HG03565 (cell line): ENCODE data around the gene DOCK1.

Source experiments
- ATAC-seq: cut with Tn5 transposase; IDR thresholded peaks from one replicate; pipeline ENCODE4 v1.9.1; 2021; ENCODE audit warnings: mild to moderate bottlenecking, moderate library complexity; ENCODE audit not compliant: unreplicated experiment

Gene DOCK1

DNA sequence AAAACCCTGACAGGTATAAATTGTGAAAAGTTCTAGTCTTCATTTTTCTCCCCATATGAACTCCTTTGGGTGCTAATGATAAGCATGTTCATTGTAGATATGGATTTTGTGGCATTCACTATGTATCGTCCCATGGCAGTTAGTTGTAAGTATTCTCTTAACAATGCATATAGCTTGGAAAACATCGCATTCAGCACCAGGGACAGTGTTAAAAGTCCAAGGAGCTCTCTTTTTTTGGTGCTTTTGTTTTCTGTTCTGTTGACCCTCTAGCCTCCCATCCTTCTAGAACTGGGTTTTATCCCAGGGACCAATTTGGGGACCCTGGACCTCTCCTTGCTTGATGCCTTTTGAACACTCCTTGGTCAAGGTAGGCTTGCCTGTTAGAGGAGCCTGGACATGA lies 253.4 kb downstream of the DOCK1 start:
- no peak for ATAC-seq

DNA sequence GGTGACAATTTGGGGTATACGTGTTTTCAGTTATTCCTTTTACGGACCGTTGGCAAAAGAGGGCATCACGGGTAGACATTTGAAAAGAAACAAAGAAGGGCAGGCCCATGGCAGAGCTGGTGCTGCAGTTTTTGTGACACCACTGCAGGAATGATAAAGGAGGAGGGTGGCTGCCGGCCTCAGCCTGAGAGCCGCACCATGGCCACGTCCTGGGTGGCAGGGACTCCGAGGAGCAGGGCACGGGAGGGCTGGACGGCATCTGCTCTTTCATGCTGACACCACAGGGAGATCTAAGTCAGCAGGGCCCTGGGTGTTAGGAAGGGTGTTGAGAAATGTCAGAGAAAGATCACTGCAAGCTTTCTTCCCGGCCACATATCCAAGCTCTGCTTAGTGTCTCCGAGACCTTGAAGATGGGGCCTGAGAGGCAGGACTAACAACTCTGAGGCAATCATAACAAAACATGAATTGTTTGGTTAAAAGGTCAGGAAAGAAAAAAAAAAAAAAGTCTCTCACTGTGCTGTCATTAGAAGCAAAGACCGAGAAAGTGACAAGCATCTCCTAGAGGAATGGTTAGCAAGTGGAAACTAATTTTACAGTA lies 254.5 kb downstream of the DOCK1 start:
- ATAC-seq = no peak

DNA sequence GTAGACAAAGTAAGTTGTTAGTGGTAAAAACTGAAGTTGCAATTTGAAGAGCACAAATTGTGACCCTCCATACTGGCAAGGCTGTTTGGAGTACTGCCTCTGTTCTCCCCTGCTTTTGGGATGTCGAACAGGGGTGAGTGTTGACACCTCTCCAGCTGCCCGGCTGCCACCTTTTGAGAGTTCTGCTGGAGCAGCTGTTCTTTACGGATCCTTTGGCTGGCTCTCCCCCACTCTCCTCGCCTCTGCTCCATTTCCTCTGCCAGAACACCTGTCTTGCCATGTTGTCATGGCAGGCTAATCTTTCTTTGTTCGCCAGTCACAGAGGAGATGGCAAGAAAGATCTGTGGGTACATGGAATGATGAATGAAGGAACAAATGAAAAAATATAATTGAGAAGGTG lies 256.3 kb downstream of the DOCK1 start:
- no peak for ATAC-seq

DNA sequence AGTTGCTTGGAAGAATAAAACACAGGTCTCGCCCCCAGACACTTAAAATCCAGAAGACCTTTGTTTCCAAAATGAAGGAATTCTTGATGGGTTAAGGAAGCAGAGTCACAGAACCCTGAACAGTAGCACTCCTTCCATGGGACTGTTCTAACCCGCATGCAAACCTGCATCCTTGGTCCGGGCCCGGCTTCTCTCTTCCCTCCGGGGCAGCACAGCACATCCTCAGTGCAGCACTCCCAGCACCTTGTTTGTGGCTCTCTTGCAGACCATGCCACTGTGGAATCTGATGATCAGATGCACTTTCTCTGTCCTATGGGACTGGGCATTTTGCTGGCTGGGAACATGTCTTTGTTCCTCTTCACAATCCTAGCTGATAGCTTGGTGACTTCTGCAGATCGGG lies 257.6 kb downstream of the DOCK1 start:
- ATAC-seq = no peak

DNA sequence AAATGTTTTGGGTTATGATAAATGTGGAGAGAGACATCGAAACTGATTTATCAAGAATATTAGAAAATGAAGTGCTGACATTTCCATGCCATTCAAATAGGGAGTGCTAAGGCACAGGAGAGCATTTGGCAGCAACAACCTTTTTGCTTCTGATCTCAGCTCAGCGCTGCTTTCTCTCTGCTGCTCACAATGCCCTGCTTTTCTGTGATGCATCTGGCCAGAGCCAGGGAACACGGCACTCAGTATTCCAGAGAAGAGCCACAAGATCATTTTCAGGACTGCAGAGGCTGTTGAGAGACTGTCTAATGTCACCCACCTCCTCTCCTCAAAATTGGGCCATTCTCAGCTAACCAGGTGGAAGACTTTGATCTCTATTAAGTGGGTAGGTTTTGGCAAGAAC lies 263.0 kb downstream of the DOCK1 start:
- ATAC-seq = no peak

DNA sequence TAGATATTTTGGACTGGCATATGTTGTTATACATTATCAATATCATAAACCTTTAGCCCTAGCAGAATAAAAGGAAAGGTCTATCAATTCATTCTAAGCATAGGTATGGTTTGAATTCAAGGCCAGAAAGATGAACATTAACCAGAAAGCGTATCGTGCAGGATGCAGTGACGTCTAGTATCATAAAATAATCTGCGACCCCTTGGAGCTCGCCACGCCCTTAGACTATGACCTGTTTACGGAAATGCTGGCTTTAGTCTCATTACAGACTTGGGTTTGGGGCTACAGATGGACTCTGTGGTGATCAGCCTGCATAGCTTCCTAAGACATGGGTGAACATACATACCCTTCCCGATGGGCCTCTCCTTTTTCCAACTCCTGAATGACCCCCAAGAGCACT lies 269.6 kb downstream of the DOCK1 start:
- no peak for ATAC-seq

DNA sequence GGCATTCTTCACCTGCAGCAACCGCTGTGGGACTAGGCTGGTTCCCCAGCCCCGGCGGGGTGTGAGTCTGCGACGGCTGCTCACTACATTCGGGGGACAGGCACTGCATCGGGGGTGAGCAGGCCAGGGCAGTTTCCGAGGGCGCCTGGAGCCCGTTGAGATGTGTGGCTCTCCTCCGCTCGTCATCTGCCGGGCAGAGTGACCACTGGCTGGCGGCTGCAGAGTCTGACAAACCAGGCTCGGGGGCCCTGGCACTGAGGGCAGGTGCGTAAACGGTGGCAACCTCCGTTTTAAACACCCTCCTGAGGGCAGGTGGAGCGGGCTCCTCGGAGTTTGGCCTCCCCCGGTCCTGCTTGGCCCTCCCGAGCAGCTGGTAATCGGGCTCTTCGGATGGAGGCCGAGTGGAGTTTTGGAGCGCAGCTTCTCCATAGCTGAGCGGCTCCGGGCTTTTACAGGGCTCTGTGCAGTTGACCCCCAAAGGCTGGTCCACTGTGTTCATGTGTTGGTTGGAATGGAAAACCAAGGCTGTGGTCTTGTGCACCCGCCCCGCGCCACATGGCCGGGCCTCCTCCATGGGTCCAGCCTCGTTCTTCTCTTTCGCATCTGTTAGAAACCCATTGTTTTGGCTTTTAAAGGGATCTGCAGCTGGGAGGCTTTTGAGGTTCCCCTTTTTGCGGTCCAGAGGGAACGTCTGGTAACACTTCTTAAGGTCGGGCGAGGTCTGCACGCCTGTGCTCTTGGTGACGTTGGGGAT lies 270.3 kb downstream of the DOCK1 start:
- ATAC-seq = no peak

DNA sequence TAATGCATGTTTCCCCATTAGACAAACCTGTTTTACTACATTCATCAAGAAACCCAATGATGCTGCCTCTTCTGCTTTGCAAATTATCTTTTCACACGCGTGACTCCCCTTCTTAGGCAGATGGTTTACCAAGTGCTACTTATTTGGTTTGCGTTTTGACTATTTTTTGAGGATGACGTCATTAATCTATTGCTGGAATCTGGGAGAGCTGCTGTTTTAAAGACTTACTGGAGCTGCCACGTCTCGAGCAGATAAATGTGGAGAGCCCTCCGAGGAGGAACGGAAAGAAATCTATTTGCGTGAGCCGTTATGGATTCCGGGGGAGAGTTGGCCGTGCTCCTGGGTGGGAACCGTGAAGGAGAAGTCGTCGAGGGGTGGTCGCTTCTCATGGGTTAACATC lies 271.4 kb downstream of the DOCK1 start:
- no peak for ATAC-seq

DNA sequence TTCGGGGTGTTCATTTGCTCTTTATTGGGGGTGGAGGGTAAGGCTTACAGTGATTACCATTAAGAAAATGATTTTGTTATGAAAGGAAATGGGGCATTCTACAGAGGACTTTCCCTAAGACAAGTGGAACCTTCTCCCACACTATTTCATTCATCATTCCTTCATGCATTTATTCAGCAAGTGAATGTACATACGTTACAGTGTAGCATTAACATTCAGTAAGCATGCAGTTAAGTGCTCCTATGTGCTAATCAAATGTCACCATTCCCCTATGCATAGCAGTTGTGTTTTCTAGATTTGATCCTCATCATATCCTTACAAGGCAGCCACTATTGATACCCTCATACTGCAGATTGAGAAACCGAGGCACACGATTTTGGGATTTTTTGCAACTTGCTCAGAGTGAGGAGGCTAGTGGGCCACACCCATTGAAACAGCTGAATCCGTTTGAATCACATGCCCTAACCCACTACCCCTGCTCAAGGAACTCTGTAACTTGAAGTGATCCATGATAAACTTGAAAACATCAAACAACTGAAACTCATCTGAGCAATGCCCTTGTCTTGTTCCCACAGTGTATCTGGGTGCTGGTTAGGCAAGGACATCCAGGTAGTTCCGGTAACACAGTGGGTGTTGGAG lies 274.5 kb downstream of the DOCK1 start:
- ATAC-seq = no peak

DNA sequence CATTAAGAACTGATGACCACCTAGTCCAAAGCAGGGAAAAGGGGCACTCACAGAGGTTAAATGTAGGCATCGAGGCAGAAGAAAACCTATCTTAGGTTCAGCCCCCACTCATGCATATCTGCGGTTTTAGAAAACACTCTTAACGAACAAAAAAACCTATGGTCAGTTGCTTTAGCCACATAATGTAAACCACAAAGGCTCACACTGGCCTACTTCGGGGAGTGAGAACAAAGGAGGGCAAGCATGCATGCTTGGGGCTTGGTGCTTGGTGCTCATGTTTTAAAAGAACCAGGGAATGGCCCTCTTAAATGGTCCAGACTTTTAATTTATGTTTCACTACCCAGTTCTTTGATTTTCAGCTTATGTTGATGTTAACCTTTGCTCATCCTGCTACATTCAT lies 276.9 kb downstream of the DOCK1 start:
- ATAC-seq = no peak

DNA sequence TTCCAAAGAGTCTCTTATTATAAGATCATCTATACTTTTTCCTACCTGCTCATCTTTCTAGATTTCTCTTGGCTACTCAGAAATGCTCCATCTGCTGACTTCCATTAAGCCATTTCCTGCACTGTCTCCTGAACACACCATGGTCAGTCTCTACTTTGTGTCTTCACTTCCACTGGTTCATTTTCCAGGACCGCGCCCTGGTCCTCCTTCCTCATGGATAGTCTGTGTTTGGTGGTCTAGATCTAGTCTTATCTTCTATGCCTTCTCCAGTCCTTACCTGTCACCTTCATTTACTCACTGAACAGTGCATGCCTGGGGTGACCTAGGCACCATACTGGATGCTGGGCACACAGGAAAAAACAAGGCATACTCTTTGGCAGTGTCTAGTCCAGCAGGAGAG lies 279.4 kb downstream of the DOCK1 start:
- ATAC-seq = no peak

DNA sequence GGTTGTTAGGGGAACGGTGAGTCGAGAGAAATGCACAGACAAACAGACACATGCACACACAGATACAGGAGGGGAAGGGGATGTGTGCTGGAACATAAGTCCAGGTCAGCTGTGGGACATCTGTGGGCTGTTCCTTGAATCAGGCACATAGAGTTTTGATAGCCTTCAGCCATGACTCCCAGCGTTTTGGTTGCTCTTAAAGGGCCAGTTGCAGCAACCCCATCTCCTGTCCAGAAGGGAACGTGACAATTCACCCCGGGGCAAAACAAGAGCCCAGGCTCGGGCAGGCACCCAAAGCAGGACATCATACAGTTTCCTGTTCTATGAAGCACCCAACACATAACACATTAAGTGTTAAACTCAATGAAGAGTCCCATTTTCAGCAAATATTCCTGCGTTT lies 281.6 kb downstream of the DOCK1 start:
- ATAC-seq = no peak

DNA sequence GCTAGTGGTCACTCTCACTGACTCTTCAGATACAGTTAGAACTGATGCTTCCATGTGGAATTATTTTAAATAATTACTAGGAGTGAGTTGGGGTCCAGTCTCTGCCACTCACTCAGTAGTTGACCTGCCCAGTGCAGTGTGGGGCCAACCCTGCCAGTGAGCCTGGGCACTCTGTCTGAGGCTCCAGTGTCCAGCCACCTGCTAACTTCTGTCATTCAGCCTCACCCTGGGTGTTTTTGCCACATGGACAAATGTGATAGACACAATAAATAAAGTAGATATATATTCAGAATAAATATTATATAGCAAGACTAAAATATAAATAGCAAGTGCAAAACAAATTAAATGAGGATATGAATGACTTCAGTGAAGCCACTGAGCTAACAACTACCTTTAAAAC lies 284.0 kb downstream of the DOCK1 start:
- no peak for ATAC-seq

DNA sequence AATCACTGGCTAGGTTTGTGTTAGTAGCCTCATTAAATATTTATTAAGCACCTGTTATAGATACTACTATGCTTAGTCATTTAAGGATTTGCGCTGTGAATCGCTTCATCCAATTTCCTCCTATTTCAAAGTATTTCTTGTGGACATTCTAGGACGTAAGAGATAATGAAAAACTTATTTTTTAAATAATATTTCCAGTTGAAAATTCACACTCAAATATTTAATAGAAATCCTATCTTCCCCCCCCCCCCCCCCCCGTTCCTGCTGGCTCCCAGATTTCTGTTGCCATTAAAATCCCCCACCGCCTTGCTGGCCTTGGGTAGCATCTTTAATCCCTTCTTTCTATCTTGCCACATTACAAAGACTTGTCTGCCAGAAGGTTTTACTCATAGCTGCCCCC lies 285.2 kb downstream of the DOCK1 start:
- no peak for ATAC-seq

DNA sequence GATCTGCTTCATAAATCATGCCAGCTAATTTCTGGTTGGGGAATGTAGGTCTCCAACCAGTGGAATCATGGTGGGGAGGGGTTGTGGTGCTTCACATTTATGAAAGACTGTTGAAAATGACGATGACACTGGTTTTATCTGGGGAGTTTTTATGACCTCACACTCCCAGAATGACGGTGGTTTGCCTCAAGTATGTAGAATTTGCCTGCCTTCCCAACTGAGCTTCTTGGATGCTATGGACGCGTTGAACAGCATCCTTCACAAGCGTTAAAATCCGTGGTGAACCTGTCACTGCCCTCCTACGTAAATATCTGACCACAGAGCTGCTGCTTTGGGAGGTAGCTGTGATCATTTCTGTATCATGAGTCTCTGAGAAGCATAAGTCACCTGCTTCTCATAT lies 287.9 kb downstream of the DOCK1 start:
- no peak for ATAC-seq

DNA sequence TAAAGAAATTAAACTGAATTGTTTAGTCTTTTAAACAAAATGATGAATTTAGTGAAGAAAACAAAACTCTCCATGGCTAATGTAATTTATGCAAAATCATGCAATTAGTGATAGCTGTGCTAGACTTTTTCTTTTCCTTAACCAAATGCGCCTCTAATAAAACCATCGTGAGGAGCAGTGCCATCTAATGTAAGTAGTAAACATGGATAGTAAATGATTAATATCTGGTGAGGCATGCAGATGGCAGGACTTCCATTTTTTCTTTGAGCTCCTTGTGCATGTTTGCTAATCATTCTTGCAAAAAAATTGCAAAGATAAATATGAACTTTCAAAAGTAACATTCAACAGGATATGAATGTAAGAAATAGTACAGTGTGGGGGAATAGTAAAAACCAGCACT lies 288.9 kb downstream of the DOCK1 start:
- no peak for ATAC-seq

DNA sequence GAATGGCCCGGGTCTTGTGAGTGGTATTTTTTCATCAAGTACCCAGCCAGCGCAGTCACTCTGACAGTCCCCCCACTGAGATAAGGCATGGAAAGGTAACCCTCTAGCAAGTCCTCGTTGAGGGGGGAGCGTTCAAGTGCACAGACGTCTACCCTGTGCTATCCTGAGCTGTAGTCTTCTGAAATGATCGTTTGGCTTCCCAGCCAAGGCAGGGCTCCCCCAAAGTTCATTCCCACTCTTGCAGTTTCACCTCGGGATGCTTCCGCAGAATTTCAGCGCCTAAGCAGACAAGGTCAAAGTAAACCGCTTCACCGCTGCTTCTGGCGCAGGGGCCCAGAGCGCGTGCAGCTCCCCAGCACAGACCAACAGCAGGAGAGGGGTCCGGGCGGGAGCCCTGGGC lies 289.4 kb downstream of the DOCK1 start:
- ATAC-seq = no peak

DNA sequence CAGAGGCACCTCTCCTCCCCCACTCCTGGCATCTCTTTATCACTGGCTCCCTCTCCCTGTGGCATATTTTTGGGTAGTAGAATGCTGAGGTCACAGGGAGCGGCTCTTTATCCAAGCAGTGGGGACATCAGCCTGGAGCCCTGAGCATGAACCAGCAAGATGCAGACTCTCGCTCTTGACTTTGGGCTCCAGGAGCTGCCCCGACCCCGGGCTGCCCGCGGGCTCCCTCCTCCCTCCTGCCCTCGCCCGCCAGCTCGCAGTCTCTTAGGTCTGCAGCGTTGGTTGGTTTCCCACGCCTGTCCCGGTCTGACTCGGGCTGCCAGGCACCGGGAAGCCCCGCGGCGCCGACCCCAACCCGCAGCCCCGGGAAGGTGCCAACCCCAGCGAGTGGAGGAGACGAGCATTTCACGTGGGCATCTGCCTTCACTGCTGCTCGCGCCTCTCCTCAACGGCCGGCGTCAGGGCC lies 289.8 kb downstream of the DOCK1 start:
- ATAC-seq = no peak

DNA sequence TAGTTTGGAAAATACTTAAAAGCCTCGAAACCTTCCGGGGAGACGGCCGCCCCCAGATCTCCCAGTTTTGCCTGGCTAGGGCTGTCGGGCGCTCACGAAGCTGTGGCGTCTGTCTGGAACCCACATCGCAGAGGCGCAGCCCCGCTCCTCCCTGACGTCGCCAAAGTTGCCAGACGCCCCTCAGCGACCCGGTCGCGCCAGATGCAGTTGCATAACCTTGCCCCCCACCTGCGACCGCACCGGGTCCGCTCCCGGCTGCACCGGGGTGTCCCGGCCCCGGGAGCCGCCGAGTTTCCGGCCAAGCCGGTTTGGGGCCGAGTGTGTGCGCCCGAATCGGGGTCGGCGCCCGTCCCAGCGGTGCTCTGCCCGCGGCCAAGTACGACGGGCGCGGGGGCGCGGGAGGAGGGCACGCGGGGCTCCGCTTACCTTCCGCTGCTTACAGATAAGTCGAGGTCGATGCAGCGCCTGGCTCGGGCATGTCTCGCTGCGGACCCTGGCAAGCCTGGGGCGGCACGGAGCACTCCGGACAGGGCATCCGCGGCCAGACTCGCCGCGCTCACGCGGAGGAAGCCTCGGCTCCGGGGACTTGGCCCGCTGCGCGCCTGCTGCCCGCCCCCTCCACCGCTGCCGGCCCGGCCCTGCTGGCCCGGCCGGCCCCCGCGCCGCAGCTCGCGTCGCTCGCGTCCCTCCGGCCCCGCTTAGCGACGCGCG lies 290.5 kb downstream of the DOCK1 start:
- ATAC-seq = no peak

DNA sequence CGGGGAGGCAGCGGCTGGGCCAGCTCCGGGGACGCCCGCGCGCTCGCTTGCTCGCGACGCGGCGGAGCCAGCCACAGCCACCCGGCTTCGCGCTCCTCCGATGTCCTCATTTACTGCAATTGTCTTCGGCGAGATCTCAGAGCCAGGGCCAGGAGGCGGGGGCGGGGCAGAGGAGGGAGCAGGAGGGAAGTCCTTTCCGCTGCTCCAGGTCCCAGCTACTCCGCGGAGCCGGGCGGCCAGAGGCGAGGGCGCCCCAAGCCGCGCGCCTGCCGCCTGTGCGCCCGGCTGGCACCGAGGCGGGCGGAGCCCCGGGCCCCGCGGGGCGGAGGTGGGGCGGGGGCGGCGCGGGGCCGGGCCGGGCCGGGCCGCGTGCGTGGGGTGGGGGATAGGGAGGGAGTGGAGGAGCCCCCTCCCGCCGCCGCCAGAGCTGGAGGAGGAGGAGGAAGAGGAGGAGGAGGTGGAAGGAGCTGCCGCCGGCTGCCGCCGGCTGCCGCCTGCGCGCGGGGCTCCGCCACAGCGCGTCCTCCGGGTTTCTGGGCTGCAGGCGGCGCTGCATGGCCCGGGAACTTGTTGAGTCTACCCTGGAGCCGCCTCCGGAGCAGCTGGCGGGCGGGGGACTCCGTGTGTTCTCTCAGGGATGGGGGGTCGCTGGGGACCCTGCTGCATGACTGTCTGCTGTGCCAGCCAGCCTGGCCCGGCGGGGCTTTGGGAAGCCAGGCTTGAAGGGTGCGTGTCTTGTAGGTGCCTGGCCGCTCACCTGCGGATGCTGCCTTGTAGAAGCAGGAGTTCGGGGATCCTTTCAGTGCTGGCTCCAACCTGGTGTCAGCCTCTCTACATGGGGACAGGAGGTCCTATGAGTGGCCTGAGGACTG lies 291.3 kb downstream of the DOCK1 start, which contains the start of gene INSYN2A:
INSYN2A (minus strand) TSS at position 310 of the 872 bp plus-strand sequence. CDS start 20,196 bp downstream, outside the sequence.
- ATAC-seq = no peak

DNA sequence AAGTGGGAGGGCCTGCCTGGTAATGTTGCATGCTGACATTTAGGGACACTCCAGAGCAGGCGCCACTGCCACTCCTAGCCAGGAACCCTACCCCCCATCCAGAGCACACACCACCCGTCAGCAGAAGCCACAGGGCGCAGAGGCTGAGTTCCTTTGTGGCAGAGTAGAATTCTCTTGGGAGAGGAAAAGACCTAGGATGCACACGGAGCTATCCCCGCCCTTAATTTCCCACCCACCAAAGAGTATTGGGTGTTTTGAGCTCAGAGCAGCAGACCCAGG lies 291.9 kb downstream of the DOCK1 start:
- no peak for ATAC-seq
